SH-SY5Y (cell line): ENCODE measurements around the gene AKAP5.

ENCODE experiments used
- GATA2 ChIP-seq: IDR thresholded peaks from 2 replicates; pipeline ENCODE4 v1.6.1; 2011; ENCODE audit warnings: mild to moderate bottlenecking, low read depth, low read length
- GATA3 ChIP-seq: IDR thresholded peaks from 2 replicates; pipeline ENCODE4 v1.6.1; 2011; ENCODE audit warnings: low read depth, mild to moderate bottlenecking, low read length, moderate library complexity

DNA sequence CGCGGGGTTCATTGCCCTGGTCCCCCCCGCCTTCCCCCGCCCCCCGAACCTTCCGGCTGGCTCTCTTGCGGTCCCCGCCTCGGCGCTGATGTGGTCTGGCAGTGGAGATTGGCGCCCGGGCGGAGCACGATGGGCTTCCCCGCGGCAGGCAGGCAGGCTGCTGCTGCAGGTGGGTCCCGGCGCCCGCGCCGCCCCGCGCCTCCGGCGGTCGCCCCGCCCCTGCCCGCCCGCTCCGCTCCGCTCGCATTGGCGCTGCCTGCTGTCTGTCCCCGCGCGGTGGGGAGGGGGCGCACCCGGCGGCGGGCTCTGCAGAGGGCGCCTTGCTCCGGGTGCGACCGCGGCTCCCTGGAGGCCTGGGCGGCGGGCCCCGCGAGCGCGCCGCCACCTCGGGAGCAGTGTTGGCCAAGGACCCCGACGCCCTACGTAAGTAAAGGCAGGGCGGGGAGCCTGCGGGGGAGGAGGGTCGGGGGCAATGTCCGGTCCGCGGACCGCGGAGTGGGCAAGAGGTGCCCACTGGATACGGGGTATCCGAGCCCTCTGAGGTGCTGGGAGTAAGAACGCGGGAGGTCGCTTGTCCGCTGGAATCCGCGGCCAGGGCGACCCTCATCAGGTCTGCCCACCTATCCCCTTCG is at the start of gene AKAP5:
- TF ChIP-seq GATA2, result no peak
- no peak for TF ChIP-seq GATA3
